HL-60/S4 (cell line): ENCODE results near the gene DDX25.
"Not testable (repeated sequence)": the region's sequence is repeated elsewhere in the genome, so short reads cannot be mapped to it uniquely, and the experiment has no call there.

Experiments used
- in situ Hi-C: fragments of 300-500 bp; cut with MboI; formaldehyde crosslinking; loops from 2 replicates; pipeline ENCODE4 v1.14.3; 2022; ENCODE audit warnings: low sequenced_read_pairs

The DDX25 gene

GRCh38 chr11:125902927-125903710 is 1.2 kb upstream of the DDX25 start, which contains the start of gene PUS3:
PUS3 (minus strand) TSS chr11:125903206; CDS start chr11:125896284, 6,922 bp downstream.
- in situ Hi-C loops: no loop called here

DNA sequence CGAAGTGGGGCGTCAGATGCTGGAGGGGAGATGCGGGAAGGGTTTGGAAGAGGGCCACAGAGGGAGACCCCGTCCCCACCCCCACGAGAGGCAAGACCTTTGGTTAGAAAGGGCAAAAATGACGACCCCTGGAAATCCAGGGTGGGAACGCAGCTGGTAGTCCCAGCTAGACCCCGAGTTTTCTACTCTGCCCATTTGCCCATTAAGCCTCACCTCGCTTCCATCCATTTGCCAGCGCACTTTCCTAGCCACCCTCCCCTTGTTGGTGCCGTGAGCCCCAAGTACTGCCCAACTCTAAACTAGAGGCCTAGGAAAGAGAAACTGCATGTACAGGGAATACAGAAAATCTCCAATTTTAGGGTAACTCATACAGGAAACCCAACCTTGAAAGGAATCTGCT is 370 bp downstream of the DDX25 start:
- in situ Hi-C loops: no loop called here

GRCh38 chr11:125910226-125910849 is 6.0 kb downstream of the DDX25 start:
- in situ Hi-C loops: no loop called here

- in situ Hi-C loops: not testable (repeated sequence)
Measured at GRCh38 chr11:125914601-125915000, 10.3 kb downstream of the DDX25 start.

- in situ Hi-C loops: no loop called here
Measured at GRCh38 chr11:125916683-125917347, 12.5 kb downstream of the DDX25 start.

- in situ Hi-C loops: no loop called here
Measured at GRCh38 chr11:125918140-125918840, 14.0 kb downstream of the DDX25 start.

GRCh38 chr11:125921042-125921441 is 16.7 kb downstream of the DDX25 start:
- in situ Hi-C loops: loop anchor here (10.0 kb wide), 1 partner anchor 274 kb away; no protein-coding TSS in a partner anchor

DNA sequence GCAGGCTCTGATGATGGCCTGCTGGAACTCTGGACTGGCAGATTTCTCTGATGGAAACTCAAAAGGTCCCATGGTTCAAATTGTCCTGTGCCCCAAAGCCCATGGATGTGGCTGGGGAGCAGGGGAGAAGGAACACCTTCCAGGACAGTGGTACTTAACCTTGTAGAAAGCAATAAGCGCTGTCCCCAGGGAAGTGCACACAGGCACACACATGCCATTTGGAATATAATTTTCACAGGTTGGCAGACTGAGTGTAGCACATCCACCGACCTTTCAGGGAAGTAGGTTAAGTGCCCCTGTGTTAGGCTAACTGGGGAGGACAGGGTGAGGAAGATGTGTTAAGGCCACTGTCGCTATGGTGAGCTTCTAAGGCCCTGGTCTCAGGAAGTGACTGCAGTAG is 17.8 kb downstream of the DDX25 start:
- in situ Hi-C loops: loop anchor here (10.0 kb wide), 1 partner anchor 273 kb away; no protein-coding TSS in a partner anchor

DNA sequence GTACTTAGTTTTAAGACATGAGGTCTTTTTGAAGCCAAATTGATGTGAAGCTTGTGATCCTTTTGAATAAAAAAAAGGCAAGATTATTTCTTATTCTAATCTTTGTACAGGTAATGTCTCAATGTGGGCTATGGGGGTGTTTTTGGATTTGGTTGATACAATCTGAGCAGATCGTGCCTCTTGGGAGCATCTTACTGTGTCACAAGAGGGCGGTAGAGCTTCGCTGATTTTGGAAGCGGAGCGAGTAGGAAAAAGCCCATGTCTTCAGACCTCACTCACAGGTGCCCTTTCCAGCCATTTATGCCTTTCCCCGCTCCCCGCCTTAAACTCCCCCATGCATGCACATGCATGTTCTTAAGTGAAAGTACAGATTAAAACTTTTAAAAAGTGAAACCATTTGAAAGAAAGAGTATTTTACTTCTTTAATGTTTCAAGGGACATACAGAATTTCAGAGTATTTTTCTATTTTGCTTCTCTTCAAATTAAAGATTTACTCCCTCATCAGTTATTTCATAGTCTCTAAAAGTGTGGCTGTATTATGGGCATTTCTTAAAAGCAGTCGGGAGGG is 18.8 kb downstream of the DDX25 start:
- in situ Hi-C loops: loop anchor here (10.0 kb wide), 1 partner anchor 272 kb away; no protein-coding TSS in a partner anchor

DNA sequence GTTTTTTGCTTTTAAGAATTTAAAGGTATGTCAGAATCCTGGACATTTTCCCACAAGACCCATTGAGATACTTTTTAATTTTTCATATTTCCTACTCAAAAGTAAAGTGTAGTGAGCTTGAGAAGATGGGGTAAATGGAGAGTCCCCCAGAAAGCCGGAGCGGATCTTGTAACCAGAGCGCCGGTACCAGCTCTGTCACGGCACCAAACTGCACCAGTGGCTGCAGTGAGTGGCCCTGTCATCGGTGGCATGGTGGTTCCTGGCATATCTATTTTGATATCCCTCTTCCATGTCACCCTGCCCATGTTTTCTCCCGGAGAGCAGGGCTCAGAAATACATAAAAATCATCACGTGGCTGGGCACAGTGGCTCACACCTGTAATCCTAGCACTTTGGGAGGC is 19.3 kb downstream of the DDX25 start:
- in situ Hi-C loops: loop anchor here (10.0 kb wide), 1 partner anchor 271 kb away; no protein-coding TSS in a partner anchor

DNA sequence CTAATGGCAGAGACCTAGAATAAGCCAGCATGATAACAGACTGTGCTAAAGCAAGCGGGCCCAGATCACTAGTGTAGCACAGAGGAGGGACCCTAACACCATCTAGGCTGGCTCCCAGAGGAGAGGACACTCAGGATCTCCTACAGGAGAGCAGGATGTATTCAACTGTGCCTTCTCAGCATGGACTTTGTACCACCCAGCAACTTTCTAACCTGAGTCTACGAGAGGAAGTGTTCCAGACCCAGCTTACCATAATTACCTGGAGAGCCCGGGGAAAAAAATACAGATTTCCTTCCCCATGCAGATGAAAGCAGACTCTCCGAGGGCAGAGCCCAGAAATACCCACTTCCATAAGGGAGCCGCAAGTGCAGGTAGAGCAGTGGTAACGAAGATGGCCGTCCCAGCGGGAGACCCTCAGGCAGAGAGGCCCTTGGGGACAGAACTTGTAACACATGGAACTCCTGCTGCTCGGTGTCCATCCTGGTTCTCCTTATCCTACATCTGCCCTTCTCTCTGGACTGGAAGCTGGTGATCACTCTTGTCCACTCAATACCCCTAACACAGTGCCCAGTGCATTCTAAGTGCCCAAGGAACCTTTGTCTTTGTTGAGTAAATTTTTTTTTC is 20.2 kb downstream of the DDX25 start:
- in situ Hi-C loops: loop anchor here (10.0 kb wide), 1 partner anchor 270 kb away; no protein-coding TSS in a partner anchor

DNA sequence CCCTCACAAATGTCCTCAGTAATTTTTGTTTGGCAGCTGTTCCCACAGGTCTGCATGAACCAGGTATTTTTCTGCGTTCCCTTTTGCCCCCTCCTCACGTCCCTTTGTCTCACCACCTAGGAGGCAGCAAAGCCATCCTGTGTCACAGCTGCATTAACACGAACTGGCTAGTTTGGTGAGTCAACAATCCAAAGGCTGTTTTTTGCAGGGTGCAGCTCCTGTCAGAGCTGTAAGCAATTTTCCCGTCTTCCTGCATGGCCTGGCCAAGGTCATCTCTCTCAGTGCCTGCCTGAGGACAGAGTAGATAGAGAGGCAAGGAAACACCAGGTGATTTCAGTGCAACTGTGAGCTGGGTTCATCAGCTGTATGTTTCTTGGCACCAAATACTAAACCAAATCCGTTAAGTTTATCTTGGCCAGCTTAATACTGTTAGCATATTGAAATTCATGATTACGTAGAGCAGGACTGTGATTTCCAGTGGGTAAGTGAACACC is 21.0 kb downstream of the DDX25 start:
- in situ Hi-C loops: loop anchor here (10.0 kb wide), 1 partner anchor 270 kb away; no protein-coding TSS in a partner anchor

DNA sequence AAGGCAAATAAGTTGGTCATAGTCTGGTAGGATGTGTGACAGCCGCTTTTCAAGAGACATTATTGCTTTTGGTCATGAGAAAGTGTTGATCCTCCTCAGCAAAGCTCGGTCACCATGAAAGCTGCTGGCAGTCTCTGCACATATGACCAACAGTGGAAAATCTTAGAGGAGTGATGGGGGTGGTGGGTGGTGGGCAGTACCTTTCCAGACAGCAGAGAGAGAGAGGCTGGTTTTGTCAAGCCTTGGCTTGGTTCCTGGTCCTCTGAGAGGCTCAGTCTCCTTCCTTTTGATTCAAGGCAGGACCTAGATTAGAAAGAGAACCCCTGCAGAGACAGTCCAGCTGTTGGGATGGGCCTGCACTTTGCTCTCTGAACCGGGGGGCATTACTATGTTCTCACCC is 21.5 kb downstream of the DDX25 start:
- in situ Hi-C loops: loop anchor here (10.0 kb wide), 1 partner anchor 269 kb away; no protein-coding TSS in a partner anchor

DNA sequence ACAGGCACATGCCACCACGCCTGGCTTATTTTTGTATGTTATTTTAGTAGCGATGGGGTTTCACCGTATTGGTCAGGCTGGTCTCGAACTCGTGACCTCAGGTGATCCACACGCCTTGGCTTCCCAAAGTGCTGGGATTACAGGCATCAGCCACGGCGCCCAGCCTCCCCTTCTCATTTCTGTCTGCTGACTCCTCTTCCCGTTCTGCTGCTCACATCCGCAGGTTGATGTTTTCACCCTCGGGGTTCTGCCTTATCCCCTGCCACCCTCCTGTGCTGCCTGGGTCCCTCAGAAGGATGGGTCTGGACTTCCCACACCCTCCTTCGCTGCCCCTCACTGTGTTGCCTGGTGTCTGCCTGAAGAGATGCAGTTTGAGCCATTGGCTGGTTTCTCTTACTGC is 22.4 kb downstream of the DDX25 start:
- in situ Hi-C loops: loop anchor here (10.0 kb wide), 1 partner anchor 268 kb away; no protein-coding TSS in a partner anchor

DNA sequence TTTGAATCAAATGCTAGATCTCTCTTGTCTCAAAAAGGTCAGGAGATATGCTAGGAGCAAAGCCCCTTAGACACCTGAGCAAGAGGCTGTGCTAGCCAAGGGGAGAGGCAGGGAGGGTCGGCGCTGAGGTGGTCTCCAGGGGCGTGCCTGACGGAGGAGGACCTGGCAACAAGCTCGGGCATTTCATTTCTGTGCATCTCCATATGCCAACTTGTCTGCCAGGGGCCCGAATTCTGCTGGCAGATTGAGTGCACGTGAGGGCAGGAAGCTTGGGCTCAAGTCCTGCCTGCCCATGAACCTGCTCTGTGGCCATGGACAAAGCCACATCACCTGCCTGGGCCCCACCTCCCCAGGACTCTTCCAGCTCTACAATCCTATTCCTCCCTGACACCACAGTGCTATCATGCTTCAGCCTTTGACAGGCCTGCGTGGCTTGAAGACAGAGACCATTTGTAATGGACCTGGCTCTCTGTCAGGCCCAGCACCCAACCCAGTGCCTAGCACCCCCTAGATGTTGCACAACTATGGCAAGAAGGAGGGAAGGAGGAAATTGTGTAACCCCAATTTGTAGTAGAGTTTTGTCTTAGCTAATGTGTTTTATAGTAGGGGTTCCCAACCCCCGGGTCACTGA is 25.3 kb downstream of the DDX25 start:
- in situ Hi-C loops: loop anchor here (10.0 kb wide), 1 partner anchor 265 kb away; no protein-coding TSS in a partner anchor

DNA sequence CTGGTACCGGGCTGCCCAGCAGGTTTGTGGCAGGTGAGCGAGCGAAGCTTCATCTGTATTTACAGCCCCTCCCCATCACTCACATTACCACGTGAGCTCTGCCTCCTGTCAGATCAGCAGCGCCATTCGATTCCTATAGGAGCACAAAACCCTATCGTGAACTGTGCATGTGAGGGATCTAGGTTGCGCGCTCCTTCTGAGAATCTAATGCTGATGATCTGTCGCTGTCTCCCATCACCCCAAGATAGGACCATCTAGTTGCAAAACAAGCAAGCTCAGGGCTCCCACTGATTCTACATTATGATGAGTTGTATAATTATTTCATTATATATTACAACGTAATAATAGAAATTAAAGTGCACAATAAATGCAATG is 25.8 kb downstream of the DDX25 start:
- in situ Hi-C loops: no loop called here

GRCh38 chr11:125931116-125931515 is 26.8 kb downstream of the DDX25 start:
- in situ Hi-C loops: no loop called here

- in situ Hi-C loops: no loop called here
Measured at GRCh38 chr11:125931668-125932067, 27.4 kb downstream of the DDX25 start.

GRCh38 chr11:125932301-125932700 is 28.0 kb downstream of the DDX25 start:
- in situ Hi-C loops: no loop called here
